Measurements from ENCODE around the gene KRT36. TPM values are rescaled to one million over a fixed set of nuclear protein-coding genes. Genes with fewer than 3 reads are reported as not detected.

The KRT36 gene
- 0.03 TPM for polyA plus RNA-seq
- long read RNA-seq, donor 1 = 0 reads
- long read RNA-seq, donor 2 = 0 reads
- long read RNA-seq, donor 3 = 0 reads
- long read RNA-seq, donor 4 = 0 reads
- long read RNA-seq, donor 5 = 0 reads
- long read RNA-seq, donor 6 = 0 reads
- long read RNA-seq, donor 7 = 0 reads
- long read RNA-seq, donor 8 = 0 reads
- long read RNA-seq, donor 9 = 0 reads
- long read RNA-seq, donor 10 = 0 reads
- long read RNA-seq, donor 11 = 0 reads

- no peaks in the 10 kb centered on the region for H3K36me3 ChIP-seq (ENCODE audit: control insufficient read depth, insufficient read depth, low read length)
- no peaks in the 10 kb centered on the region for H3K4me1 ChIP-seq (ENCODE audit: control insufficient read depth, insufficient read depth, low read length)
- H3K4me3 ChIP-seq (ENCODE audit: low read length) = no peak within 1 kb of the TSS
- H3K27ac ChIP-seq (ENCODE audit: low read length) = no peak within 1 kb of the TSS
- peaks cover 24% of the 10 kb centered on the region for H3K27me3 ChIP-seq (ENCODE audit: control insufficient read depth, insufficient read depth, low read length)
- H3K9me3 ChIP-seq (ENCODE audit: control insufficient read depth, low read depth, low read length) = no peaks in the 10 kb centered on the region
- no CpG with 5 or more reads among the region's 12 CpGs for WGBS (ENCODE audit: insufficient coverage, low lambda C conversion rate)
- no peak for DNase-seq
Observed at GRCh38 chr17:41489531-41489930, at the start of gene KRT36. Gene KRT36 (minus strand): TSS chr17:41489910. CDS start chr17:41489864, 46 bp downstream.

GRCh38 chr17:41539071-41539492 lies 49.4 kb upstream of the KRT36 start:
- WGBS (ENCODE audit: insufficient coverage, low lambda C conversion rate) = no CpG with 5 or more reads among the region's 5 CpGs

GRCh38 chr17:41538565-41538991 lies 48.9 kb upstream of the KRT36 start:
- Histone ChIP-seq H3K36me3 (ENCODE audit: control insufficient read depth, insufficient read depth, low read length) (no peaks in the 10 kb centered on the region), H3K9me3 (ENCODE audit: control insufficient read depth, low read depth, low read length) (no peaks in the 10 kb centered on the region), H3K4me3 (ENCODE audit: low read length) (no peak overlapping the region), H3K27me3 (ENCODE audit: control insufficient read depth, insufficient read depth, low read length) (peaks cover 63% of the 10 kb centered on the region), H3K4me1 (ENCODE audit: control insufficient read depth, insufficient read depth, low read length) (peaks cover 17% of the 10 kb centered on the region), H3K27ac (ENCODE audit: low read length) (no peak overlapping the region)
- WGBS (ENCODE audit: insufficient coverage, low lambda C conversion rate) = no CpG with 5 or more reads among the region's 5 CpGs
- DNase-seq = no peak

More at GRCh38 chr17:41539071-41539492, 49.4 kb upstream of the KRT36 start:
- Histone ChIP-seq H3K27me3 (ENCODE audit: control insufficient read depth, insufficient read depth, low read length) (peaks cover 61% of the 10 kb centered on the region), H3K9me3 (ENCODE audit: control insufficient read depth, low read depth, low read length) (no peaks in the 10 kb centered on the region), H3K36me3 (ENCODE audit: control insufficient read depth, insufficient read depth, low read length) (no peaks in the 10 kb centered on the region), H3K4me1 (ENCODE audit: control insufficient read depth, insufficient read depth, low read length) (peaks cover 18% of the 10 kb centered on the region), H3K27ac (ENCODE audit: low read length) (no peak overlapping the region), H3K4me3 (ENCODE audit: low read length) (no peak overlapping the region)
- no peak for DNase-seq

- WGBS (ENCODE audit: insufficient coverage, low lambda C conversion rate) = no CpG with 5 or more reads among the region's 9 CpGs
- Histone ChIP-seq H3K36me3 (ENCODE audit: control insufficient read depth, insufficient read depth, low read length) (no peaks in the 10 kb centered on the region), H3K27me3 (ENCODE audit: control insufficient read depth, insufficient read depth, low read length) (peaks cover 66% of the 10 kb centered on the region)
Observed at GRCh38 chr17:41537990-41538389, 48.3 kb upstream of the KRT36 start.

GRCh38 chr17:41537614-41537954 lies 47.9 kb upstream of the KRT36 start:
- Histone ChIP-seq H3K9me3 (ENCODE audit: control insufficient read depth, low read depth, low read length) (no peaks in the 10 kb centered on the region), H3K27me3 (ENCODE audit: control insufficient read depth, insufficient read depth, low read length) (peaks cover 70% of the 10 kb centered on the region), H3K36me3 (ENCODE audit: control insufficient read depth, insufficient read depth, low read length) (no peaks in the 10 kb centered on the region), H3K4me3 (ENCODE audit: low read length) (no peak overlapping the region), H3K4me1 (ENCODE audit: control insufficient read depth, insufficient read depth, low read length) (peaks cover 17% of the 10 kb centered on the region), H3K27ac (ENCODE audit: low read length) (no peak overlapping the region)
- WGBS (ENCODE audit: insufficient coverage, low lambda C conversion rate) = no CpG with 5 or more reads among the region's 7 CpGs
- DNase-seq = no peak

More at GRCh38 chr17:41537990-41538389, 48.3 kb upstream of the KRT36 start:
- Histone ChIP-seq H3K4me1 (ENCODE audit: control insufficient read depth, insufficient read depth, low read length) (peaks cover 17% of the 10 kb centered on the region), H3K27ac (ENCODE audit: low read length) (no peak overlapping the region), H3K9me3 (ENCODE audit: control insufficient read depth, low read depth, low read length) (no peaks in the 10 kb centered on the region), H3K4me3 (ENCODE audit: low read length) (no peak overlapping the region)
- DNase-seq = no peak

GRCh38 chr17:41536741-41537613 lies 47.3 kb upstream of the KRT36 start:
- Histone ChIP-seq H3K4me1 (ENCODE audit: control insufficient read depth, insufficient read depth, low read length) (peaks cover 17% of the 10 kb centered on the region), H3K36me3 (ENCODE audit: control insufficient read depth, insufficient read depth, low read length) (no peaks in the 10 kb centered on the region), H3K27ac (ENCODE audit: low read length) (no peak overlapping the region), H3K27me3 (ENCODE audit: control insufficient read depth, insufficient read depth, low read length) (peaks cover 76% of the 10 kb centered on the region), H3K4me3 (ENCODE audit: low read length) (no peak overlapping the region), H3K9me3 (ENCODE audit: control insufficient read depth, low read depth, low read length) (no peaks in the 10 kb centered on the region)
- no peak for DNase-seq
- no CpG with 5 or more reads among the region's 7 CpGs for WGBS (ENCODE audit: insufficient coverage, low lambda C conversion rate)

- H3K4me3 ChIP-seq (ENCODE audit: low read length) = no peak overlapping the region
- no peaks in the 10 kb centered on the region for H3K9me3 ChIP-seq (ENCODE audit: control insufficient read depth, low read depth, low read length)
- WGBS (ENCODE audit: insufficient coverage, low lambda C conversion rate) = no CpG with 5 or more reads among the region's 15 CpGs
- peak; percentile 59 to 72 for DNase-seq
- H3K27ac ChIP-seq (ENCODE audit: low read length) = no peak overlapping the region
- H3K4me1 ChIP-seq (ENCODE audit: control insufficient read depth, insufficient read depth, low read length) = peaks cover 22% of the 10 kb centered on the region
- H3K27me3 ChIP-seq (ENCODE audit: control insufficient read depth, insufficient read depth, low read length) = peaks cover 74% of the 10 kb centered on the region
- H3K36me3 ChIP-seq (ENCODE audit: control insufficient read depth, insufficient read depth, low read length) = no peaks in the 10 kb centered on the region
Observed at GRCh38 chr17:41535764-41536481, 46.2 kb upstream of the KRT36 start.

- H3K27me3 ChIP-seq (ENCODE audit: control insufficient read depth, insufficient read depth, low read length) = peaks cover 68% of the 10 kb centered on the region
Observed at GRCh38 chr17:41534899-41535546, 45.3 kb upstream of the KRT36 start.

GRCh38 chr17:41533613-41534012 lies 43.9 kb upstream of the KRT36 start:
- no CpG with 5 or more reads among the region's 7 CpGs for WGBS (ENCODE audit: insufficient coverage, low lambda C conversion rate)
- peaks cover 39% of the 10 kb centered on the region for H3K4me1 ChIP-seq (ENCODE audit: control insufficient read depth, insufficient read depth, low read length)
- peaks cover 63% of the 10 kb centered on the region for H3K27me3 ChIP-seq (ENCODE audit: control insufficient read depth, insufficient read depth, low read length)
- H3K27ac ChIP-seq (ENCODE audit: low read length) = no peak overlapping the region
- no peaks in the 10 kb centered on the region for H3K9me3 ChIP-seq (ENCODE audit: control insufficient read depth, low read depth, low read length)
- no peak overlapping the region for H3K4me3 ChIP-seq (ENCODE audit: low read length)
- no peak for DNase-seq
- H3K36me3 ChIP-seq (ENCODE audit: control insufficient read depth, insufficient read depth, low read length) = no peaks in the 10 kb centered on the region

More at GRCh38 chr17:41534899-41535546, 45.3 kb upstream of the KRT36 start:
- no peaks in the 10 kb centered on the region for H3K36me3 ChIP-seq (ENCODE audit: control insufficient read depth, insufficient read depth, low read length)
- no peak overlapping the region for H3K27ac ChIP-seq (ENCODE audit: low read length)
- WGBS (ENCODE audit: insufficient coverage, low lambda C conversion rate) = 100% methylated on average over 1 of the region's 7 CpGs
- no peak overlapping the region for H3K4me3 ChIP-seq (ENCODE audit: low read length)
- H3K9me3 ChIP-seq (ENCODE audit: control insufficient read depth, low read depth, low read length) = no peaks in the 10 kb centered on the region
- peaks cover 26% of the 10 kb centered on the region for H3K4me1 ChIP-seq (ENCODE audit: control insufficient read depth, insufficient read depth, low read length)
- DNase-seq = no peak
